Activated CD4-positive, alpha-beta memory T cell treated with anti-CD3 and anti-CD28 coated beads for 36 hours (primary cell): Measurements from ENCODE around the gene PDSS1. TPM values are rescaled to one million over a fixed set of nuclear protein-coding genes. Genes with fewer than 3 reads are reported as not detected.

Experiments
- CTCF ChIA-PET: fragments of 350-600 bp; sonication (Branson Sonifier 250); formaldehyde crosslinking; loops from one replicate; lab custom pipeline; 2021; ENCODE audit warnings: antibody characterized with exemption, inconsistent platforms; lab: Charles Lee
- POLR2A ChIA-PET: fragments of 350-600 bp; sonication (Branson Sonifier 250); formaldehyde crosslinking; loops from one replicate; lab custom pipeline; 2021; ENCODE audit warnings: antibody characterized with exemption; lab: Charles Lee
- DNase-seq: peaks from one replicate; pipeline ENCODE4 v3.0.0-alpha.2; 2020
- H3K27ac Mint-ChIP-seq: one replicate; pipeline ENCODE4 v1.8.0; 2021; ENCODE audit warnings: mixed read lengths
- H3K27me3 Mint-ChIP-seq: one replicate; pipeline ENCODE4 v1.8.0; 2021; ENCODE audit warnings: mixed read lengths
- H3K36me3 Mint-ChIP-seq: one replicate; pipeline ENCODE4 v1.8.0; 2021; ENCODE audit warnings: mixed read lengths
- H3K4me1 Mint-ChIP-seq: one replicate; pipeline ENCODE4 v1.8.0; 2021; ENCODE audit warnings: low read depth, mixed read lengths
- H3K4me3 Mint-ChIP-seq: one replicate; pipeline ENCODE4 v1.8.0; 2021; ENCODE audit warnings: mild to moderate bottlenecking, mixed read lengths
- H3K9me3 Mint-ChIP-seq: one replicate; pipeline ENCODE4 v1.8.0; 2021; ENCODE audit warnings: mixed read lengths
- intact Hi-C: fragments of 100-400 bp; cut with micrococcal nuclease; formaldehyde crosslinking; loops from one replicate; pipeline ENCODE4 v1.15.1; 2023
- total RNA-seq, 2 experiments: library from RNA; stranded (reverse); gene quantifications; one replicate each; pipeline ENCODE4 v1.2.3, GENCODE V29; 2021

Gene PDSS1
- total RNA-seq, 2 experiments from 2014 or later, result 12.9 to 15.4 TPM

DNA sequence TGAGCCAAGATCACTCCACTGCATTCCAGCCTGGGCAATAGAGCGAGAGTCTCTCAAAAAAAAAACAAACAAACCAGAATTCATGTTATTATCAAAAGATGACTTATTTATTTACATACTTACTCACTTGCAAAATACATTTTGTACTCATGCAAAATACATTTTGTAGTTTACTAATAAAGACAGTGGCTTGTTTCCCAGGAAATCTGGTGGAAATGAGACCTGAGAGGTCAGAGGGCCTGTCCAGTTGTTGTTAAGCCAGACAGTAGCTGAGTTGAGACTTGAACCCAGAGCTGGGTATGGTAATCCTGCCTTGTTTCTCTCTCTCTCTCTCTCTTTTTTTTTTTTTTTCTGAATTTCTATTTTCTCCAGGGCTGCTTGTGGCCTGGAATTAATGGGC lies 29.5 kb downstream of the PDSS1 start:
- H3K36me3 Mint-ChIP-seq, result peaks cover 33% of the 10 kb centered on the region

DNA sequence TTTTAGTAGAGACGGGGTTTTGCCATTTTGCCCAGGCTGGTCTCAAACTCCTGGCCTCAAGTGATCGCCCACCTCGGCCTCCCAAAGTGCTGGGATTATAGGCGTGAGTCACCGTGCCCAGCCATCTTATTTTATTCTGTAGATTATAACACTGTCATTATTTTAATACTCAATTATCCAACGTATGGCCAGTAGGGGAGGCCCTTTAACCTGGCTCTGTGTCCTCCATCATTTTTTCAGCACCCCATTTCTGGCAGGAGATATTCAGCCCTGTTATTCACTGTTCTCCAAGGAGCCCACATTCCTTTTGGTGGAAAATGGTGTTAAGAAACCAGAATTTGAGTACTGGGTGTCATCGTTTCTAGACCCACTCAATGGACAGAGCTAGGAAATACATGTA lies 31.5 kb downstream of the PDSS1 start:
- H3K27me3 Mint-ChIP-seq, result no peaks in the 10 kb centered on the region
- no peaks in the 10 kb centered on the region for H3K9me3 Mint-ChIP-seq
- intact Hi-C loops, result no loop called here
- POLR2A ChIA-PET, result no interaction called here
- CTCF ChIA-PET, result interaction anchor here (1.3 to 1.4 kb wide), 3 partner anchors 132 to 153 kb away, joined by 3 to 6 read pairs (median 4); partner anchors contain the start of gene ABI1
- H3K36me3 Mint-ChIP-seq, result peaks cover 40% of the 10 kb centered on the region
- no peak overlapping the region for H3K4me3 Mint-ChIP-seq
- H3K27ac Mint-ChIP-seq, result no peak overlapping the region
- DNase-seq, result no peak
- H3K4me1 Mint-ChIP-seq, result no peaks in the 10 kb centered on the region

More for the DNA sequence above, 29.5 kb downstream of the PDSS1 start:
- Mint-ChIP-seq H3K4me1 (no peaks in the 10 kb centered on the region), H3K9me3 (no peaks in the 10 kb centered on the region), H3K4me3 (no peak overlapping the region), H3K27me3 (no peaks in the 10 kb centered on the region), H3K27ac (no peak overlapping the region)
- POLR2A ChIA-PET, result no interaction called here
- CTCF ChIA-PET, result interaction anchor here (0.9 to 3.3 kb wide), 28 partner anchors 9 to 393 kb away, joined by 3 to 131 read pairs (median 8); partner anchors contain the start of gene ABI1
- intact Hi-C loops, result no loop called here
- DNase-seq, result no peak

DNA sequence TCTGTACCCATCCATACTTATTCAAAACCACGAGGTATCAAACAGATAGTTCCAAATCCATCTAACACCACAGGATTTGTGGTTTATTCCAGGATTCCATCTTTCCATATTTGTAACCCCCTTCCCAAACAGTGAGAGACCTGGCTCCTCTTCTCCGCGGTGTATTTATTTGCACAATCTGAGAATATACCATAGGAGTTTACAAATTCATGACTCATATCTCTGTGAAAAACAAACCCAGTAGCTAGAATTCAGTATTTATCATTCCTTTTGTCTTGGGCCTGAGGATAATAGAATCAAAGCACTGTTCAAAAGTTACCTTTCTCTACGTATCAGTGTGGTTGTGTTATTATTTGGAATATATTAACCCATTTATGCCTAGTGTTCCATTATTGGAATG lies 31.9 kb downstream of the PDSS1 start:
- Mint-ChIP-seq H3K36me3 (peaks cover 38% of the 10 kb centered on the region), H3K4me1 (no peaks in the 10 kb centered on the region)

DNA sequence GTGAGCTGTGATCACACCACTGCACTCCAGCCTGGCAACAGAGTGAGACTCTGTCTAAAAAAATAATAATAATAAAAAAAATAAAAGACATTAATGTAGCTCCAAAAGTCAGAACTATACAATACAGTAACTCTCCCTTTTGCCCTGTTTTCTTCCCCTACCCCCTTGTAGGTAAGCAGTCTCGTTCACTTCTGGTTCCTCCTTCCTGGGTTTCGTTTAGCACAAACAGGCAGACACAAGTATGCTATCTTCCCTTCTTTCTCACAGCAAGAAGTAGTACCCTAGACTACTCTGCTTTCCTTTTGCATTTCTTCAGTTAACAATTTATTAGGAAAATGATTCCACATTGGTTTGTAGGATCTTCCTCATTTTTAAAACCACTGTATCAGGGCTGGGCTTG lies 33.1 kb downstream of the PDSS1 start:
- H3K27me3 Mint-ChIP-seq, result no peaks in the 10 kb centered on the region
- no peaks in the 10 kb centered on the region for H3K9me3 Mint-ChIP-seq
- intact Hi-C loops, result loop anchor here (10.0 kb wide), 1 partner anchor 774 kb away; the partner anchor contains the start of gene RAB18
- H3K4me3 Mint-ChIP-seq, result no peak overlapping the region
- ChIA-PET CTCF (interaction anchor here (1.1 kb wide), 1 partner anchor 13 kb away, joined by 3 read pairs; no protein-coding TSS in a partner anchor), POLR2A (interaction anchor here (1.0 kb wide), 1 partner anchor 9 kb away, joined by 4 read pairs; no protein-coding TSS in a partner anchor)
- H3K27ac Mint-ChIP-seq, result no peak overlapping the region
- no peak for DNase-seq
- peaks cover 43% of the 10 kb centered on the region for H3K36me3 Mint-ChIP-seq
- no peaks in the 10 kb centered on the region for H3K4me1 Mint-ChIP-seq

More for the DNA sequence above, 31.9 kb downstream of the PDSS1 start:
- ChIA-PET CTCF (interaction anchor here (1.1 to 1.4 kb wide), 4 partner anchors 14 to 152 kb away, joined by 3 to 6 read pairs (median 4); partner anchors contain the start of gene ABI1), POLR2A (no interaction called here)
- DNase-seq, result no peak
- intact Hi-C loops, result no loop called here
- Mint-ChIP-seq H3K27ac (no peak overlapping the region), H3K9me3 (no peaks in the 10 kb centered on the region), H3K27me3 (no peaks in the 10 kb centered on the region), H3K4me3 (no peak overlapping the region)

DNA sequence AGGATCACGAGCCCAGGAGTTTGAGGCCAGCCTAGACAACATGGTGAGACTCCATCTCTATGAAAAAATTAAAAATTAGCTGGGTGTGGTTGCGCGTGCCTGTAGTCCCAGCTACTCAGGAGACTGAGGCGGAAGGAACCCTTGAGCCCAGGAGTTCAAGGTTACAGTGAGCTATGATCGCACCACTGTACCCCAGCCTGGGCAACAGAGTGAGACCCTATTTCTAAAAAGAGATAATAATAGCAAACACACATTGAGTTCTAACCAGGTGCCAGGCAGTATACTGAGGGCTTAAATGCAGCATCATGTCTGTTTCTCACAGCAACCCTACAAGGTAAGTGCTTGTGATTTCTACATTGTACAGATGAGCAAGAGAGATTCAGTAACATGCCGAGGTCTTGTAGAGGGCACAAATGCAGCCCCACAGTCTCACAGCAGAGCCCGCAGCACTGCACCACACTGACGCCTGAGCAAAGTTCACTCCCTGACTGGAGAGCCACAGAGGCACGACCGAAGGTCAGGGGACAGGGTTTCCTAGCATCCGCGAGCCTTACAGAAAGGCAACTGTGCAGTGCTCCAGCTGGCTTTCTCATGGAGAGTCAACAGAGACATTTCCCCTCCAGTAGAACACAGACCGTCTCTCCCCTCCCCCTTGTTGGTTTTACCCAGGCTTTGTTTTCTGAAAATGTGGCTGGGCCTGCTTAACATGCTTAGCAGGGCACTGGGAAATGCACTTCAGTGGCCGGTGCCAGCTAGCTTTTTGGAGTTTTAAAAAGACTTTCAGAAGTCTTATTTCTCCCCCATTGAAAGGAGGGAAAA lies 36.5 kb downstream of the PDSS1 start:
- no peak for DNase-seq
- POLR2A ChIA-PET, result interaction anchor here (0.7 to 0.8 kb wide), 2 partner anchors 71 to 148 kb away, joined by 3 read pairs; no protein-coding TSS in a partner anchor
- CTCF ChIA-PET, result interaction anchor here (1.4 to 2.8 kb wide), 2 partner anchors 8 to 128 kb away, joined by 5 to 26 read pairs; no protein-coding TSS in a partner anchor
- H3K27me3 Mint-ChIP-seq, result no peaks in the 10 kb centered on the region
- intact Hi-C loops, result loop anchor here (10.0 kb wide), 1 partner anchor 771 kb away; the partner anchor contains the start of gene RAB18
- peaks cover 45% of the 10 kb centered on the region for H3K36me3 Mint-ChIP-seq
- H3K4me3 Mint-ChIP-seq, result no peak overlapping the region
- no peaks in the 10 kb centered on the region for H3K9me3 Mint-ChIP-seq
- H3K4me1 Mint-ChIP-seq, result peaks cover 28% of the 10 kb centered on the region
- no peak overlapping the region for H3K27ac Mint-ChIP-seq

DNA sequence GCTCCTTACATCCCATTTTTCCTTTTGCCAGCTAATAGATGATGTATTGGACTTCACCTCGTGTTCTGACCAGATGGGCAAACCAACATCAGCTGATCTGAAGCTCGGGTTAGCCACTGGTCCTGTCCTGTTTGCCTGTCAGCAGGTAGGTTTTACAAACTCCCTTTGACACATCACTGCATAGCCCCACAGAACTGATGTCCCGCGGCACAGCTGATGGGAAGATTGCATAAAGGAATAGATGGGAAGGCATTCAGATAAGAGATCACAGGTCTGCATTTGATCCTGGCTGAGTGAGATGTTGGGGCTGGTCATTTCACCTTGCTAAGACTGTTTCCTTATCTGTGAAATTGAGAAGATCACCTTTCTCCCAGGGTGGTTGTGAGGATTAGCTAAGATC lies 37.9 kb downstream of the PDSS1 start:
- peaks cover 42% of the 10 kb centered on the region for H3K4me1 Mint-ChIP-seq
- DNase-seq, result no peak
- peak overlapping the region; percentile 55 for H3K27ac Mint-ChIP-seq
- no peak overlapping the region for H3K4me3 Mint-ChIP-seq
- no peaks in the 10 kb centered on the region for H3K27me3 Mint-ChIP-seq
- CTCF ChIA-PET, result interaction anchor here (2.8 kb wide), 1 partner anchor 9 kb away, joined by 26 read pairs; no protein-coding TSS in a partner anchor
- peaks cover 48% of the 10 kb centered on the region for H3K36me3 Mint-ChIP-seq
- intact Hi-C loops, result loop anchor here (5.0 to 10.0 kb wide), 3 partner anchors 288 to 769 kb away; partner anchors contain the start of genes ANKRD26 and RAB18
- no peaks in the 10 kb centered on the region for H3K9me3 Mint-ChIP-seq
- POLR2A ChIA-PET, result interaction anchor here (0.9 kb wide), 1 partner anchor 39 kb away, joined by 3 read pairs; no protein-coding TSS in a partner anchor

DNA sequence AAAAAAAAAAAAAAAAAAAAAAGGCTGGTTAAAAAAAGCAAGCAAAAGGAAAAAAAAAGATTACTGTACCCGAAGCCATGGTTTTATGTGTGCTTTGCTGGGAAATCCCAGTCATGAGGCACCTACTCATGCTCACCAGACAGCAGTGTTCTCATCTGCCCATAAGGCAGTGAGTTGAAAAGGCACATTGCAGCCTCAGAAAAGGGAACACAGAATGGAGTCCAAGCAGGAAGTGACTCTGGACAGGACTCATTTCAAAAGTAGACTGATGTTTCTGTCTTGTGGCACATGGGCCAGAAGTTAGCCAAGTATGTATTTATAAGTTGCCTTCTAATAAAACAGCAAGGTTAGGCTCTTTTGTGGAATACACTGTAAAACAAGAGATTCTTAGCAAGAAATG lies 40.2 kb downstream of the PDSS1 start:
- no peaks in the 10 kb centered on the region for H3K27me3 Mint-ChIP-seq
- ChIA-PET CTCF (no interaction called here), POLR2A (interaction anchor here (0.8 kb wide), 1 partner anchor 12 kb away, joined by 3 read pairs; no protein-coding TSS in a partner anchor)

DNA sequence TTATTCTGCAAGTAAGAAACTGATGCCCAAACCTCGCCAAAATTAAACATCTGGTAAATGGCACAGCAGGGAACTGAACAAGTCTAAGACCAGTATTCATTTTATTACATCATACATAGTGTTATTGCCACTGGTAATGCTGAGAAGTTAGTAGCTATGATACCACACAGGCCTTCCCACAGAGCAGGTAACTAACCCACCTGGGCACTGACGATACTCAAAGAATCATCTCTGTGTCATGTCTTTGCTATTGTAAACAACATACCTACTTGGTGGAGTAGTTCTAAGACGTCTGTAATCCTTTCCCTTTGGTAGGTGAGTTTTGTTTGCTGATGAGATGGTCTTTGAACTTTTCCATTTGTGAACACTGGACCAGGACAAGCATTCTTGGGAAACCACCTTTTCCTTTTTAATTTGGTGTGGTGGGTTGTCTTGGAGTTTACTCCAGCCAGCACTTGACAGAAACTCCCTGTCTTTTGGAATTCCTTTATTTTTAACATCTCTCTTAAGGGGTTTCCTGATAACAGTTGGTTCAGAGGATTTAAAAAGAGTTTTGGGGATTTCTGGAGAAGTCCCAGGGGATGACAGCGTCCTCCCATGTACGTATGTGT lies 40.9 kb downstream of the PDSS1 start:
- intact Hi-C loops, result loop anchor here (2.0 to 10.0 kb wide), 6 partner anchors 252 to 766 kb away; partner anchors contain the start of genes ANKRD26, MASTL, RAB18 and YME1L1
- Mint-ChIP-seq H3K27me3 (no peaks in the 10 kb centered on the region), H3K4me1 (peaks cover 64% of the 10 kb centered on the region), H3K36me3 (peaks cover 58% of the 10 kb centered on the region), H3K4me3 (peak overlapping the region; percentile 5), H3K9me3 (no peaks in the 10 kb centered on the region), H3K27ac (peak overlapping the region; percentile 97)
- ChIA-PET POLR2A (interaction anchor here (1.2 kb wide), 1 partner anchor 123 kb away, joined by 3 read pairs; the partner anchor contains the start of gene ABI1), CTCF (interaction anchor here (2.9 kb wide), 1 partner anchor 123 kb away, joined by 9 read pairs; the partner anchor contains the start of gene ABI1)
- DNase-seq, result no peak

More for the DNA sequence above, 40.2 kb downstream of the PDSS1 start:
- peaks cover 58% of the 10 kb centered on the region for H3K4me1 Mint-ChIP-seq
- no peak overlapping the region for H3K4me3 Mint-ChIP-seq
- peaks cover 54% of the 10 kb centered on the region for H3K36me3 Mint-ChIP-seq
- peak; percentile 75 for DNase-seq
- no peaks in the 10 kb centered on the region for H3K9me3 Mint-ChIP-seq
- intact Hi-C loops, result loop anchor here (1.0 to 10.0 kb wide), 11 partner anchors 11 to 767 kb away; partner anchors contain the start of genes ANKRD26, MASTL, PDSS1 and RAB18
- H3K27ac Mint-ChIP-seq, result peak overlapping the region; percentile 97

DNA sequence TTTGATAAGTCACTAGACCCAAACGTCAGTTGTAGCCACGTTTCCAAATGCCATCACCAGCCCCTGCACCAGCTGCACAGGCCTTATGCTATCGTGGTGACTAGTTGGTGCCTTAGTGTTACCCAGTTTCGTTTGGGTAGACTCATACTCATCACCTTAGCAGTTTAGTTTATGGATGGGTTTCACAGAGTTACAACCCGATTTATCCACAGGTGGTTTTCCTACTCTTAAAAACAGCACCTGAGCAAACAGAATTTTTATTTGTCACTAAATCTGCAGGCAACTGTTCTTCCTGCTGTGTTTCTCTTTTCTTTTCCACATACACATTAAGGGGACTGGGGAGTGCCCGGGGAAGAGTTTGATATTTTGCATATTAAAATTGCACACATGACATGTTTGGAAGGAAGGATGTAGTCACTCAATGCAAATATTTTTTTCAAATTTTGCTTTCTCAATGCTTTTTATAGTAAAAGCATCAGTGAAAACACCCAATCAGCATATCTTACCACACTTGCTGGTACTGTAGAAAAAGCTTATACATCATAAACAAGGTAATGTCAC lies 41.6 kb downstream of the PDSS1 start:
- no peaks in the 10 kb centered on the region for H3K27me3 Mint-ChIP-seq
- H3K9me3 Mint-ChIP-seq, result no peaks in the 10 kb centered on the region
- peaks cover 61% of the 10 kb centered on the region for H3K36me3 Mint-ChIP-seq
- intact Hi-C loops, result loop anchor here (1.0 to 10.0 kb wide), 7 partner anchors 252 to 766 kb away; partner anchors contain the start of genes ANKRD26, MASTL, RAB18 and YME1L1
- H3K27ac Mint-ChIP-seq, result peak overlapping the region; percentile 97
- peak; percentile 78 for DNase-seq
- peaks cover 71% of the 10 kb centered on the region for H3K4me1 Mint-ChIP-seq
- POLR2A ChIA-PET, result interaction anchor here (1.1 to 1.4 kb wide), 4 partner anchors 10 to 415 kb away, joined by 3 to 5 read pairs (median 4); partner anchors contain the start of genes ABI1 and YME1L1
- CTCF ChIA-PET, result interaction anchor here (1.7 to 2.9 kb wide), 3 partner anchors 13 to 122 kb away, joined by 6 to 12 read pairs (median 9); partner anchors contain the start of gene ABI1
- H3K4me3 Mint-ChIP-seq, result peak overlapping the region; percentile 49

DNA sequence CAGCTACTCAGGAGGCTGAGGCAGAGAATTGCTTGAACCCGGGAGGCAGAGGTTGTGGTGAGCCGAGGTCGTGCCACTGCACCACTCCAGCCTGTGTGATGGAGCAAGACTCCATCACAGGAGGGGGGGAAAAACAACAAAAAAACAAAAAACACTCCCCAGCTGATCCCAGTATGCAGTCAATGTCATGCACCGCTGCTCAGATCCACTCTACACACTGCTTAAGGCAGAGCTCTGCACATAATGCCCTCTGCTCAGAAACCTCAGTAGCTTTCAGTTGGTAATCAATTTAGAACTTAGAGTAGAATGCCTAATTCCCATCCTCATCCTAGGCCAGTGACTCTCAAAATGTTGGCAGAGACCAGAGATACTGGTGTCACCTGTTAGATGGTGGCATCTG lies 43.9 kb downstream of the PDSS1 start:
- peak overlapping the region; percentile 97 for H3K27ac Mint-ChIP-seq
- intact Hi-C loops, result no loop called here
- peaks cover 72% of the 10 kb centered on the region for H3K4me1 Mint-ChIP-seq
- H3K36me3 Mint-ChIP-seq, result peaks cover 60% of the 10 kb centered on the region
- ChIA-PET CTCF (interaction anchor here (2.1 kb wide), 1 partner anchor 40 kb away, joined by 6 read pairs; no protein-coding TSS in a partner anchor), POLR2A (interaction anchor here (0.6 to 0.9 kb wide), 2 partner anchors 64 to 413 kb away, joined by 3 read pairs; partner anchors contain the start of gene YME1L1)
- no peaks in the 10 kb centered on the region for H3K9me3 Mint-ChIP-seq
- no peaks in the 10 kb centered on the region for H3K27me3 Mint-ChIP-seq
- H3K4me3 Mint-ChIP-seq, result no peak overlapping the region
- DNase-seq, result no peak

DNA sequence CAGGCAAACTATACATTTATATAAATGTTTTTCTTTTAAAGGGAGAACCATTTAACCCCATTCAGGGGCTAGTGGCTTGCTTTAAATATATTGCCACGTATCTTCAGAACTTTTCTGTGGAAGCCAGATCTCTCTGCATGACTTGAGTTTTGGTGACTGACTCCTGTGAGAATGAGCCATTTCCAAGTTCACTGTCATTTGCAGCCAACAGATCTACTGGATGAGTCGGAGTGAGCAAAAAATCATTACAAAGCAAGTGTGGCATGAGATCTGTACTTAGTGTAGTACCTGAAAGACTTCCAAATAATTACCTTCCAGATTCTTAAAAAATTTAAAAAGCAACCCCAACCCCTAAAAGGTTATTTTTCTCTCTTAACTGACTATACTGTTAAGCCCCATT lies 45.6 kb downstream of the PDSS1 start:
- peak overlapping the region; percentile 97 for H3K27ac Mint-ChIP-seq
- ChIA-PET POLR2A (no interaction called here), CTCF (interaction anchor here (1.2 kb wide), 1 partner anchor 118 kb away, joined by 4 read pairs; the partner anchor contains the start of gene ABI1)
- peaks cover 55% of the 10 kb centered on the region for H3K4me1 Mint-ChIP-seq
- intact Hi-C loops, result no loop called here
- no peak overlapping the region for H3K4me3 Mint-ChIP-seq
- no peaks in the 10 kb centered on the region for H3K9me3 Mint-ChIP-seq
- H3K36me3 Mint-ChIP-seq, result peaks cover 55% of the 10 kb centered on the region
- no peak for DNase-seq
- no peaks in the 10 kb centered on the region for H3K27me3 Mint-ChIP-seq
